HG02840 (cell line): ENCODE data around the gene TMEM50A.
"Not testable (repeated sequence)": the region's sequence is repeated elsewhere in the genome, so short reads cannot be mapped to it uniquely, and the experiment has no call there.

ENCODE experiments used
- ATAC-seq: cut with Tn5 transposase; IDR thresholded peaks from one replicate; pipeline ENCODE4 v1.9.1; 2021; ENCODE audit warnings: mild to moderate bottlenecking, moderate library complexity, moderate number of reproducible peaks; ENCODE audit not compliant: unreplicated experiment, low FRiP score

TMEM50A gene

GRCh38 chr1:25329950-25330349 is 8.2 kb upstream of the TMEM50A start:
- not testable (repeated sequence) for ATAC-seq

DNA sequence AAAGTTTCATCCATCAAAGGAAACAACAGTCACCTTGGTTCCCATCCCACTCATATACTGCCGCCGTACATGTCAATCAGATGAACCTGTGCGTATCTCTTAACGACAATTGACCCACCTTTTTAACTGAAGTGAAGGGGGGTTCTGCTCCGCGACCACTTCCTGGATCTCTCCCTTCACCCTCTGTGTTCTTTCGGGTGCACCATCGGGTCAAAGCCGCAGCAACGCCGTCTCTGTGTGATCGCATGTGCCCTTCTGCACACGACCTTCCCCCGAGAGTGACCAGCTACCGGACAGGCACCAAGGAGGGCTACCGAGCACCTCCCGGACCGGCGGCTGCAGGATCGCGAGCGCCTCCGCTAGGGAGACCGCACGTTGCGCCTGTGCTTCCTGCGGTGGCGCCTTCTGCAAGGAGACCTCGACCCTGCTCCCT is 1.2 kb upstream of the TMEM50A start:
- peak; percentile 15 for ATAC-seq

DNA sequence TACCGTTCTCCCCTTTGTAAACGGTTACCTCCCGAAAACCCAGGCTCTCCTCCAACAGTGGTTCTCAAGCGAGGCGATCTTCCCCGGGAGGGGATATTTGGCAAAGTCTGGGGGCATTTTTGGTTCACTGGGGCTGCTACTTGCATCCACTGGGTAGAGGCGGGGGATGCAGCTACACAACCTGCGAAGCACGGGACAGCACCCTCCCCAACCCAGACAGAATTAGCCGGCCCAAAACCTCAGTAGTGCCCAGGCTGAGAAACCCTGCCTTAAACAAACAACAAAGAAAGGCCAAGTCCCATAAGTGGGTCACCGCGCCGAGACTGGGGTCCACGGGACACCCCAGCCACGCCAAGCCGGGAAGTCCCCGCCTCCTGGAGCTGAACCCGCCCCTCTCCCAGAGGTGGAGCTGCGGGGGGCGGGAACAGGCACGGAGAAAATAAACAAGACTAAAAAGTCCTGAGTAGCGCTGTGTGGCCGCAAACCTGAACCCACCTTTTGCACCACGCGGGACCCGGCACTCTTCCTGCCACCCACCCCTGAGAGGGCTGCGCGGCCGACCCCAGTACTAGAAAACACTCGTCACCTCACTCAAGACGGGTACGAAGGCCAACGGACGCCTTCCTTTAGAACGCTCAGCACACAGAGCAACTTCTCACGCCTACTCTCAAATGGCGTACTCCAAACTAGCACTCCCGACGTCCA is 499 bp upstream of the TMEM50A start:
- ATAC-seq, result peak; percentile 37

DNA sequence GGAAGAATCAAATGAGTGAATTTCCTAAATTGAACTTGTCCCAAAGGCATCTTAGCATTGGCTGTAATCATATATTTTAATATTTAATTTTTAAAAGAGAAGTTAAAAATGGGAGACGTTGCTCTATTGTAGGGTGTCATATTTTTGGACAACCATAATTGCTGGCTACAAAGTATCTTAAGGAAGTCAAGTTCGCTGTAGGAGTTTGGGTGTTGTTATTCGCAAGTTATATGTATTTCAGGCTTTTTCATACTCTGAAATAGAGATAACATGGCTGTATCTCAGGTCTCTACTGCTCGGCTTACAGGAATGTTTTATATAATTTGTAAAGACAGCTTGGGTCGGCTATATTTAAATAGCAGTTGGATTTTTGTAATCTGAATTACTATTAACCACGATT is 852 bp downstream of the TMEM50A start:
- ATAC-seq, result no peak

GRCh38 chr1:25341746-25342145 is 3.6 kb downstream of the TMEM50A start:
- ATAC-seq, result no peak

GRCh38 chr1:25342846-25343245 is 4.7 kb downstream of the TMEM50A start:
- no peak for ATAC-seq

DNA sequence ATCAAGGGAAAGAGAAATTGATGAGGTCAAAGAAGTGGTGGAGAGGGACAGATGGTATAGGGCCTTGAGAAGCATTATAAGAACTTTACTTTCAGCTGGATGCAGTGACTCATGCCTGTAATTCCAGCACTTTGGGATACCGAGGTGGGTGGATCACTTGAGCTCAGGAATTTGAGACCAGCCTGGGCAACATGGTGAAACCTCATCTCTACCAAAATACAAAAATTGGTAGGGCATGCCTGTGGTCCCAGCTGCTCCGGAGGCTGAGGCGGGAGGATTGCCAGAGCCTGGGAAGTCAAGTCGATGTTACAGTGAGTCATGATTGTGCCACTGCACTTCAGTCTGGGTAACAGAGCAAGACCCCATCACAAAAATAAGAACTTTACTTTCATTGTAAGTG is 5.7 kb downstream of the TMEM50A start:
- no peak for ATAC-seq

DNA sequence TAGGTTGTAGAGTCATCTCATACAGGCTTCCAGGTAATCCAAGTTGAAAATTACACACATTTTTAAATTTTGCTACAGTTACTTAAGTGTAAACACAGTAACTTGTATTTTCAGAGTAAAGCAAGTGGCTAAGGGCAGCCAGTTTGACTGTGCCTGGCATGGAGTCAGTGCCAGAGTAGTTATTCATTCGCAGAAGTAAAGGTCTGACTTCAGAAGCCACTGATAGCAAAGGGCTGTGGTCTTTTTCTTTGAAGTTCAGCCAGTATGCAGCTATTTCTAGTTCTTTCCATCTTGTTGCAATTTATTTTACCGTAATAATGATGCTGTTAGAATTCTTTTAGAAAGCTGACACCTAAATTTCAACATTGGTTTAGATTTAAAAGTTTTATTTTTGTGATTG is 9.4 kb downstream of the TMEM50A start:
- no peak for ATAC-seq

DNA sequence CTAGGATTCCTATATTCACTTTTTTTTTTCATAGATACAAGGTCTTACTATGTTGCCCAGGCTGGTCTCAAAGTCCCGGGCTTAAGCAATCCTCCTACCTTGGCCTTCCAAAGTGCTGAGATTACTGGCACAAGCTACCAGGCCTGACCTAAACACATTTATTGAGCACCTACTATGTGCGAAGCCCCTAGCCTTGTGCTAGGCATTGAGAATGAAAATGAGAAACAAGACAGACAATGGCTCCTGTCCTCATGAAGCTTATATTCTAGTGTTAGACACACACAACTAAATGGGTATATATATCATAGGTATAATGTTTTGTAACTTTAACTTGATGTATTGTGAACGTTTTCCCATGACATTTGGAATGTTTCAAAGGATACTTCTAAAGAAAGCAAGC is 11.5 kb downstream of the TMEM50A start:
- ATAC-seq, result no peak

GRCh38 chr1:25355841-25356395 is 17.8 kb downstream of the TMEM50A start:
- ATAC-seq, result no peak

GRCh38 chr1:25356441-25356840 is 18.3 kb downstream of the TMEM50A start:
- ATAC-seq, result no peak

GRCh38 chr1:25356848-25357247 is 18.7 kb downstream of the TMEM50A start:
- ATAC-seq, result no peak

GRCh38 chr1:25360596-25361581 is 22.8 kb downstream of the TMEM50A start:
- no peak for ATAC-seq

- ATAC-seq, result no peak
Observed at GRCh38 chr1:25361901-25362300, 23.8 kb downstream of the TMEM50A start.

GRCh38 chr1:25362634-25363559 is 24.8 kb downstream of the TMEM50A start:
- ATAC-seq, result not testable (repeated sequence)

DNA sequence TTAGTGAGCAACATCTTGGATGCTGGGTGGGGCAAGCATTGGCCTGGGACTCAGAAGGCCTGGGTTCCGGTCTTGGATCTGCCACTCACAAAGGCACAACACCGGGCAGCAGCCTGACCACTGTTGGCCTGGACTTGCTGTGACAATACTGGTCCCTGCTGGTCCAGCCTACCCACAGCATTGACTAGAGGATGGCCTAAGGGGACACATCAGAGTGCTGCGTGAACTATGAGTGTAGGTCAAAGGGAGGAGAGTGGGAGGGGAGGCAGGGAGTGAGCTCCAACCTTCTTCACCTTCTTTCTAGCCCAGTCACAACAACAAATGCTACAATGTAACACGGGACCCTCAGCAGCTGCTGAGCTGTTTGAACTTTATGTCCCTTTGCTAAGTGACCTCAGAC is 31.1 kb downstream of the TMEM50A start:
- ATAC-seq, result no peak

GRCh38 chr1:25369691-25370271 is 31.6 kb downstream of the TMEM50A start:
- not testable (repeated sequence) for ATAC-seq

DNA sequence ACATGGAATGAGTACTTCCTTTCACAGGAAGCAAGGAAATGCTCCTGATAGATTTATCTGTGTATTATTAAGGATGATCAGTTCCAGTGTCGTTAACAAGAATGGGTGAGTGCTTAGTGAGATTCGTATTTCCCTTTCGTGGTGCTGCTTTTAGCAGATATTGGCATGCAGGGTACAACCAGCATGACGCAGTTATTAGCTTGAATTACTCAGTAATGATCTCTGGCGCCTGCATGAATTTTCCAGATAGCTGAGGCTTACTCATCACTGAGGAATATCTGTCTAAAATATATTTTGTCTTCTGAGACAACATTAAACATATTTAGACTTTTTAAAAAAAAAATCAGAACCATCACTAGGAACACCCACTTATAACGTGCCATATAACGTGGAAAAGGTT is 33.6 kb downstream of the TMEM50A start:
- not testable (repeated sequence) for ATAC-seq

- ATAC-seq, result not testable (repeated sequence)
Observed at GRCh38 chr1:25378367-25378766, 40.2 kb downstream of the TMEM50A start.

DNA sequence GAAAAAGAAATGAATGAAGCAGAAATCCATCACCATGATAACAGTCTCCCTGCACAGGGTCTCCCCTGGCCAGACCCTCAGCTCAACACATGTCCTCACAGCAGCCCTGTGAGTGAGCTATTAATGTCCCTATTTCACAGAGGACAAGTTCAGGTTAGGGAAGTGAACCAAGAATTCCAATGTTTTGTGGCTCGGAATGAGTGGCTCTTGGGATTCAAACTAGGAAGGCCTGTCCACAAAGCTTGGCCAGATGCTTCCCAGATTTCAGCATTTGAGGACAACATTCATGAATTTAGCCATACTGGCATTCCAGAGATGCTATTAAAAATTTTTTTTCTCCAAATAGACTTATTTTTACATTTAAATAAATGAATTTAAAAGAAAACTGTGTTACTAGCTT is 44.4 kb downstream of the TMEM50A start:
- not testable (repeated sequence) for ATAC-seq
